DMS153 (cell line): ENCODE data around the gene JPH4.

ENCODE experiments used
- DNase-seq: peaks from one replicate; lab custom pipeline; 2025; lab: John Stamatoyannopoulos, UW

Gene JPH4

DNA sequence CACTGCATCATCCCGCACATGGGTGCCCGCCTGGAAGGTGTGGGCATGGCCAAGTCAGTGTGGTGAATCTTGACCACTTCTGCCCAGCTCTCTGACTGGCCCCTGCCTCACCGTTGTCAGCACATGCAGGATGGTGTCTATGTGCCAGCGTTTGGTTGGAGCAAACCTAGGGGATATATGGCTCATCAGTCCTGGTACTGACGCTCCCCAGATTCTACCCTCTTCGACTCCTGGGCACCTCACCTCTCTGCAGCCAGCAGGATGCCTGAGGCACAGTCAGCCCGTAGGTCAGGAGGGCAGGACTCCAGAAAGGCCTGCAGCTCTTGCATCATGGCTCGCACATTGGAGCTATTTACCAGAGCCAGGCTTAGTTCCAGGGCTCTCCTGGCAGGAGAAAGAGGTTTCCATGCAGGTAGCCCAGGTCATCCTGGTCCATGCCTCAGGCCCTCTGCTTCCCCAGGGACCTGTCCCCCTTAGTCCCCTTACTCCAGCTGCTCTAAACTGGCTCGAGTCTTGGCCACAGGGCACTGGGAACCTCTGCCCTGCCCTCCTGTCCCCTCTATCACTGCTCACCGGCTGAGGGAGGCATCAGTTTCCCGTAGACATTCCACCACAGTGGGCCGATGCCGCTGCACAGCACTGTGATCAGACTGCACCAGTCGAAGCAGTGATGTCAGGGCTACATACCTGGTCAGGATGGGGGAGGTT, 15.0 kb downstream of the JPH4 start:
- no peak for DNase-seq

- DNase-seq = peak; percentile 15
Observed at GRCh38 chr14:23562822-23563472, 15.6 kb downstream of the JPH4 start.

- no peak for DNase-seq
Observed at GRCh38 chr14:23561873-23562821, 16.4 kb downstream of the JPH4 start.

DNA sequence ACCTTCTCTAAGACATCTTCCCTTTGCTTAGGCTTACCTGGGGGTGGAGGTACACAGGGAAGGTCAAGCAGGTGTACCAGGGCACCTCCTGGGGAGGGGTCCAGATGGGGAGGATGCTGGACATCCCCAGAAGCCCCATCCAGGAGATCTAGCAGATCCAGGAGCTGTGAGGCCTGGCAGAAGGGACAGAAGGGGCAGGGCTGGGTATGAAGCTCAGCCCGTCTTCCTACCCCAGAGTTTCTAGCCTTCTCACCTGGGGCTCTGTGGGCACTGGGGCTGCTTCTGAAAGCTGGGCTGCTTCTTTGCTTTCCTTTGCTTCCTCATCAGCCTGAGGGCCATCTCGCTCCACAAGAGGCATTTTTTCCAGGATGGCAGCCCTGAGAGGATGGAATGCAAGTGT, 17.3 kb downstream of the JPH4 start:
- no peak for DNase-seq

GRCh38 chr14:23559926-23560520, 18.6 kb downstream of the JPH4 start:
- no peak for DNase-seq

DNA sequence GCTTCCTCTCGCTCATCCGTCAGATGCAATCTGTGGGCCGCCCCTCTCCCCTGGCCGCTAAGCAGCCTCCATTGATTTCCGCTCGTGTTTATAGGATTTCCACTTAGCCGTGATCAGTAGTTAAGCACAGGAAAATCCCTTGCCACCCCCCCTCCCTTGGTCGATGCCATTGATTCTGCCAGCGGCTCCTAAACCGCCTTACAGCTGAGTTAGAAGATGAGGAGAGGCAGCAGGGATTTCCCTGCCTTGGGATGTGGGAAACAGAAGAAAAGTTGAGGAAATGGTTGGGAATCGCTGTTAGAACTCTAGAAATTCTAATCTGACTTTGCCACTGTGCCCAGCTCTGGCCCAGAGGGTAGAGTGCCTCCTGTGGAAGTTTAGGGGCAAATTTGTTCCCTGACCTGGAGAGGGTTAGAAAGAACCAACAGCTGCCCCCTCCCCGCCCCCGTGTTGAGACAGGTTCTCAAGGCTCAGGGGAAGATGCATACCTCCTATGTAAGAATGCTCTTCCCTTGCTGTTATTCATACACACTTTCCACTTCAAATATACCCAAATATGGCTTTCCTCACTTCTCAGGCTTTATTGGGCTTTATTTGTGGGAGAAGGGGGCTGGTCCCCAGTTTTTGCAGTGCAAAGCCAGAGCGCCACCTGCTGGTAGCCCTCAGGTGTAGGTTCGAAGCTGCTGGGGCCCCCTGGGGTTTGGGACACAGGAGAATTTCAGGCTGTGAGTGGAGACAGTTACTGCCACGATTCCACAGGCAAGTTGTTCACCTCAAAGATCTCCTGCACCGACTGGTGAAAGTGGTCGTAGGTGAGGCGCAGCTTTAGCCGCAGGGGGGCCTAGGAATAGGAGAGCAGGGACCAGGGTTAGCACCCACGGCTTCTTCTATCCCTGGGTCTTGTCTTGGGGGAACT, 19.3 kb downstream of the JPH4 start:
- no peak for DNase-seq

GRCh38 chr14:23558346-23559009, 20.1 kb downstream of the JPH4 start:
- DNase-seq = no peak

DNA sequence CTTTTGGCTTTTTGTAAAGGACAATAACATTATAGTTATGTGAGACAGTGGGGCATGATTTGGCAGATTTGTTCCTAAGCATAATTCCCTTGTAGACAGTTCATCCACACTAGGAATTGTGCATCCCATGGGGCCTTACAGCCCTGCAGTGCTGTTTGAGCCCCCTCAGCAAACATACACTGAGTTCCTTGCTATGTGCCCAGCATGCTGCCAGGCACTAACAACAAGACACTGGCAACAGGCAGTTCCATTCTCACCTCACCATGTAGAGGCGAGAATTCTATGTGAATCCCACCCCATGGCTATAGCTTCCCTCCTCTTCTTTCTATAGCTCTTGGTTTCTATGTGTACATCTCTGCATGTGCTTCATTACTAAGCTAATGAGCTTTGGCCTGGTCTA, 20.6 kb downstream of the JPH4 start:
- DNase-seq = no peak

- DNase-seq = no peak
Observed at GRCh38 chr14:23557521-23557920, 21.1 kb downstream of the JPH4 start.

GRCh38 chr14:23556700-23557440, 21.7 kb downstream of the JPH4 start:
- DNase-seq = no peak

DNA sequence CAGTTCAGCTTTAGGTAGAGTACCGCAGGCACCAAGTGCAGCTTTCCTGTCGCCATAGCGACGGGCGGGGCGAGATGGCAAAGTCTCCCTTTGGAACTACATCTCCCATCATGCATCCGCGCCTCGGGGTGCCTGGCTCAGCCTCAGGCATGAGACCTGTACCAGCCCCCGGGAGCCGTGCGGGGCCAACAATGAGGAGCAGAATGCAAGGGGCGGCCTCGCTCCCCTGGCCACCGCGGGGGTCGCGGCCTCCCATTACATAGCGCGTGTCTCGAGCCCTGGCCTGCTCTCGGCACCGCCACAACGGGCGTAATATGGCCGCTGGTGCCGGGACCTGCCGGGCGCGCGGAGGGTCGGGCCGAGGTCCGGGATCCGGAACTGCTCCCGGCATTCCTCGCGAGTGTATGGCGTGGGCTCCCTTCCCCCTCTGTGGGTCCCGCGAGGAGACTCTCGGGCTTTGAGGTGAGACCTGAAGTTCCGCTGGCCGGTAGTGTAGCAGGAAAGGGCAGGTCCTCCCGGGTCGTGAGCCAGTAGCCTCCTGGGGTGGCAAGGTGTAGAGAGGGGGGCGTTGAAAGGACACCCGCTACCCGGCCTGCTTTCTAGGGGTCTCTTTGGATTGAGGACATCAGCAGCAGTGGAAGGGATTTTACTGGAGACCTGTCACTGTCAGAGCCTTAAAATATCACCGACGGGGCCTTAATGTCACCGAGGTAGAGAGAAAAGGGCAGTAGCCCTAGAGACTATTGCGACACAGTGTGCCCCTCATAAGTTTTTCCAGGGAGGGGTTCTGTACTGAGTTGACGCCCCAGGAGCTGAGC, 22.5 kb downstream of the JPH4 start, which contains the start of gene THTPA:
Gene THTPA, plus strand, starts transcription at position 390 of the 818 bp plus-strand sequence. CDS start 487 bp downstream, outside the sequence.
- peak; percentile 77 for DNase-seq

DNA sequence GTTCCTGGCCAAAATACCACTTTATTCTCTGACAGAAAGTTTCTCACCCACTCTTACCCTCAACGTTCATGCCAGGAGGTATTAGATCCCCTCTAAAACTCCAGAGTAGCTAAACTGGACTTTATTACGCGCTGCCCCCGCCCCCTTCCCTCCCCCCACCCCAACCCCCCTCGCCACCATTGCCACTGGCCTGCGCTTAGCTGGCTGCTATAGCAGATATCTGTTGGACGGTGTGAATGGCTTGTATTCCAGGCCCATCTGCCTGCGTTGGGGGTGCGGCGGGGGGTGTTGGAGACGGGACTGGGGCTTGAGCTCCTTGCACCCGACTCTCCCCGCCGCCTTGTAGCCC, 23.1 kb downstream of the JPH4 start:
- no peak for DNase-seq

DNA sequence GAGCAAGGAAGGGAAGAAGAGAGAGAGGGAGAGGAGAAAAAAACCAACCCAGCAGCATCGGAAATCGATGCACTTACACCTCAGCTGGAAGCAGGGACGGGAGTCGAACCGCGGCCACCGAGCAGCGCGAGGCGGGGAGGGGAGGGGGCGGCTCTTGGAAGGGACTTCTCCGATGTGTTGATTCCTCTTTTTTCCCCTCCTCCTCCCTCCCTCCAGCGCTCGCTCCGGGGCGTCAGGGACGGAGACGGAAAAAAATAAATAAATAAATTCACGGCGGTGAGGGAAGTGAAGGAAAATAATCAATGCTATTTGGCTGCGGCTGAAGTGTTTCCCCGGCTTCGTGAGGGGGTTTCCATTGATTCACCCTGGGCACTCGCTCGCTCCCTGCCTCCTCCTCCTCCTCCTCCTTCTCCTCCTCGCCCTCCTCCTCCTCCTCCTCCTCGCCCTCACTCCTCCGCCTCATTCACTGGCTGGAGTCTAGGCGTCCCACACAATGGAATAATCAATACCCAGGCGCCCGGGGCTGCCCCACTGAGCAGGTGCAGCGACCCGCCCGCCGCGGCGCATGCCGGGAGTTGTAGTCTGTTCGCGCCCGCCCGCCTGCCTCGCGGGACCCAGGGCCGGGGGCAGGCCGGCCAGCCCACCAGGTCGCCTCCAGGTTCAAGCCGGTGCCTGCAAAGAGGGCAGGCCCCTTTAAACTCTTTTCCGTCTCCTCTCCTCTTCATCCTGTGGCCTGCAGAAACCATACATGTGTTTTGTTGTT, 27.1 kb downstream of the JPH4 start, which contains the start of gene ZFHX2:
Gene ZFHX2, minus strand, starts transcription at position 500 of the 763 bp plus-strand sequence. CDS start 16,440 bp downstream, outside the sequence.
- peak; percentile 85 for DNase-seq

DNA sequence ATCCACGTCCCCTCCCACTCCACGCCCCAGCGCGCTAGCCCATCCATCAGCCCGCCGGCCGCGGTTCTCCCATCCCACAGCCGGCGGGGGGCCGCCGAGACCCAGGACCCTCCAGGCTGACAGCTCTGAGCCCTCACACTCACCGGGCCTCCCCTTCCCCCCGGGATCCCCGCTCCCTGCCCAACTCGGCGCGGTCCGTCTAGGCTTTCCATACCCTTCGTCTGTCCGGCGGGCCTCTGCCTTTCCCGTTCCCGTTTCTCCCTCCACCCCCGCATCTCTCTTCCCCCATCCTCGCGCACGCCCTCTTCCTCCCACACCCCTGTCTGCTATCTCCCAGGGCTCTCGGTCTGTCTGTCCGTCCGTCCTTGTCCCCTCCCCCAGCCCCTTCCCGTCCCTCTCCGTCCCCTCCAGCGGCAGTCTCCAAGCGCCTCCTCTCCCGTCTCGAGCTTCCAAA, 27.8 kb downstream of the JPH4 start:
- no peak for DNase-seq

DNA sequence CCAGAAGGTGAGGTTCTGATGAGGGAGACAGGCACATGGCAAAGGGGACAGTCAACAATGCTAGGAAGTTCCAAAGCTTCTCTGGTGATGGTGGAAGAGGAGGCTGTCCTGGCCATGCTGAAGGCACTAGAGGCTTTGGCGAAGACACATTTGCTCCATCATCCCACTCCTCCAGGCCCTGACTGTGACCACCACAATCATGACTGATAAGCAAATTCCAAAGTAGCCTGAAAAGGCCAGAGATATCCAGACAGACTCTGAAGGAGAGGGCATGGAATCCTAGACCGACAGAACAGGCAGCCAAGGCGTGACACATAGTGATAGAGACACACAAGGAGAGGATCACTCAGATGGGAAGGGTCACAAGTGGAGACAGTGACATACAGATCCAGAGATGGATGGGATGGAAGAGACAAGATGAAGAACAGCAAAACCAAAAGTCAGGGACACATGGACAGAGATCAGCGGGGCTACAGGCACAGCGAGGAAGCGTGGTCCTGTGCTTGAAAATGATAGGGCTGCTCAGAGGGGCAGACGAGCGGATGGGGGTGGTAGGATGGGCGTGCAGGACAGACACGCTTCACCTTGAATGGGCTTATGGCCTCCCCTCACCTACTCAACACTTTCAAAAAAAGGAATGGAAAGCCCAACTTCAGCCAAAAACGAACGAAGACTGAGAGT, 28.3 kb downstream of the JPH4 start:
- no peak for DNase-seq

- no peak for DNase-seq
Observed at GRCh38 chr14:23548351-23549318, 30.0 kb downstream of the JPH4 start.
